ENCODE results near the gene CLOCK.
"Not testable (repeated sequence)": the region's sequence is repeated elsewhere in the genome, so short reads cannot be mapped to it uniquely, and the experiment has no call there.

Gene CLOCK

DNA sequence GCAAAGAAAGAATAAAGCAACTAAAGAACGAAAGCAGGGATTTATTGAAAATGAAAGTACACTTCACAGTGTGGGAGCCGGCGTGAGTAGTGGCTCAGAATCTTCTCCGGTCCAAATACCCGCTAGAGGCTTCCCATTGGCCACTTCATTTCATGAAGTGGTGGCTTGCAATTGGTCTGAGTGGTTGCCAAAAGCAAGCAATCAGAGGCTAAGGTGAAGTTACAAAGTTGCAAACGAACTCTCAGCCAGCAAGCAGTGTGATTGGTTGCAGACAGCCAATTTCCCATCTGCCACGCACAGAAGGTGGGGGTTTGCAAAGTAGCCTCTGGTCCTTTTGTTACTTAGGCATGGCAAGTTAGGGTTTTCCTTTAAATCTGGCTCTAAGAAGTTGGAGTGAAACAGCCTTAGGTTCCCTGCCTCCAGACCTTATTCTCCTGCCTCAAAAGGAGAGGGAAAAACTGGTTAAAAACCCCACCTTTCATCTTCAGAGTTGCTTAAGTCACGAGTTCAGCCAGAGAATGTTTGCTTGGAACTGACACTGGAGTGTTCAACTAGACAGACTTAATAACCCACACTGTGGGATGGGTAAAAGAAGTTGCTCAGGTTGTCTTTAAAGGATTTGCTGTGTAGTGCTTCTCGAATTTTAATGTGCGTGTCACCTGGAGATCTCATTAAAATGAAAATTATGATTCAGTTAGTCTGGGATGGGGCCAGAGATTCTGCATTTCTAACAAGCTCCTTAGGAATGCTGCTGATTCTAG is 6.9 kb upstream of the CLOCK start:
- Mint-ChIP-seq H3K27ac (no peak overlapping the region), H3K4me1 (peaks cover 17% of the 10 kb centered on the region), H3K36me3 (ENCODE audit: low read depth) (no peaks in the 10 kb centered on the region), H3K27me3 (ENCODE audit: low read depth) (no peaks in the 10 kb centered on the region), H3K4me3 (peak overlapping the region in 1 of 3 experiments; percentile 60), H3K9me3 (peaks cover 2% of the 10 kb centered on the region)
- TF ChIP-seq, protein P1, sequence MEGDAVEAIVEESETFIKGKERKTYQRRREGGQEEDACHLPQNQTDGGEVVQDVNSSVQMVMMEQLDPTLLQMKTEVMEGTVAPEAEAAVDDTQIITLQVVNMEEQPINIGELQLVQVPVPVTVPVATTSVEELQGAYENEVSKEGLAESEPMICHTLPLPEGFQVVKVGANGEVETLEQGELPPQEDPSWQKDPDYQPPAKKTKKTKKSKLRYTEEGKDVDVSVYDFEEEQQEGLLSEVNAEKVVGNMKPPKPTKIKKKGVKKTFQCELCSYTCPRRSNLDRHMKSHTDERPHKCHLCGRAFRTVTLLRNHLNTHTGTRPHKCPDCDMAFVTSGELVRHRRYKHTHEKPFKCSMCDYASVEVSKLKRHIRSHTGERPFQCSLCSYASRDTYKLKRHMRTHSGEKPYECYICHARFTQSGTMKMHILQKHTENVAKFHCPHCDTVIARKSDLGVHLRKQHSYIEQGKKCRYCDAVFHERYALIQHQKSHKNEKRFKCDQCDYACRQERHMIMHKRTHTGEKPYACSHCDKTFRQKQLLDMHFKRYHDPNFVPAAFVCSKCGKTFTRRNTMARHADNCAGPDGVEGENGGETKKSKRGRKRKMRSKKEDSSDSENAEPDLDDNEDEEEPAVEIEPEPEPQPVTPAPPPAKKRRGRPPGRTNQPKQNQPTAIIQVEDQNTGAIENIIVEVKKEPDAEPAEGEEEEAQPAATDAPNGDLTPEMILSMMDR (IDR thresholded peaks at IDR 0.05; ENCODE audit: unreplicated experiment in 3 of 3): no peak

DNA sequence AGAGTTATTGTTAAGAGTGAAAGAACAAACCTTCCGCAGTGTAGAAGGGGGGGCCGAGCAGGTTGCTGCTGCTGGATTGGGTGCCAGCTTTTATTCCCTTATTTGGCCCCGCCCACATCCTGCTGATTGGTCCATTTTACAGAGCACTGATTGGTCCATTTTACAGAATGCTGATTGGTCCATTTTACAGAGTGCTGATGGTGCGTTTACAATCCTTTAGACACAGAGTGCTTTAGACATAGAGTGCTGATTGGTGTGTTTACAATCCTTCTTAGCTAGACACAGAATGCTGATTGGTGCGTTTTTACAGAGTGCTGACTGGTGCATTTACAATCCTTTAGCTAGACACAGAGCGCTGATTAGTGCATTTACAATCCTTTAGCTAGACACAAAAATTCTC is 5.3 kb upstream of the CLOCK start:
- H3K4me1 Mint-ChIP-seq: peaks cover 33% of the 10 kb centered on the region
- H3K4me3 Mint-ChIP-seq; H3K27me3 Mint-ChIP-seq (ENCODE audit: low read depth); H3K36me3 Mint-ChIP-seq (ENCODE audit: low read depth); H3K9me3 Mint-ChIP-seq; H3K27ac Mint-ChIP-seq: not testable (repeated sequence)

DNA sequence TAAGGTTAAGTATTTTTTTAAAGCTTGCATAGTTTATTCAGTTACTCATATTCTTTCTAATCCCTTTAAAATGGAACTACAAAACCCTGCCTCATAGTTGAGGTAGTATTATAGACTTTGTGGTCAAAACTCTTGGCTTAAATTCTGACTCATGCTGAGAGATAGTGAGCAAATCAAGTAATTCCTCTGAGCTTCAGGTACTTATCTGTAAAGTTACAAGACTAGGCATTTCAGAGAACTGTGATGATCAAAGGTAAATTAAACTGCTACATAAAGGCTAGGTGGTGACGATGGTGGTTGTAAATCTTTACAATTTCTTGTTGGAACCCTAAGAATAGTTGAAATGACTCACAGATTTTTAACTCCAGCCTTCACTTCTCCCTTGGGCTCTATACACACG is 3.2 kb upstream of the CLOCK start:
- Mint-ChIP-seq H3K27ac (peak overlapping the region; percentile 41 to 99 (median 98)), H3K4me1 (peaks cover 40% of the 10 kb centered on the region), H3K27me3 (ENCODE audit: low read depth) (no peaks in the 10 kb centered on the region), H3K4me3 (peak overlapping the region; percentile 59 to 67 (median 62)), H3K9me3 (no peaks in the 10 kb centered on the region), H3K36me3 (ENCODE audit: low read depth) (no peaks in the 10 kb centered on the region)
- TF ChIP-seq, protein P1 (IDR thresholded peaks at IDR 0.05; ENCODE audit: unreplicated experiment in 3 of 3): no peak

DNA sequence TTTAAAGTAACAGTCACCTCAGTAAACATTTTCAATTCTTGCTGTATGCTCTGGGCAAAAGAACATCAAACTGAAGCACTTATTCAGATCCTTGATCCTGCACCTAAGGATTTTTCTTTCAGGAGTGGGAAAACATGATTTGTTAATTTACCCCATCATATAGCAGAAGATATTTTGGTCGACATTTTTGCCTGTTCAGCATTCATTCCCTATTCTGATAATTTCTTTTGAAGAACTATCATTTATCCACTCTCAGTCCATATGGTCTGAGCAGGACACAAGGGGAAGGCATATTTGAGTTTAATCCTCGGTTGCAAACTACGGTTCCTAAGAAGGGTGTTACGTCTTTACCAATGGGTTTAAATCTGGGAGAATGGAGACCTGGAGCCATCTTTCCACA is 1.2 kb upstream of the CLOCK start:
- TF ChIP-seq, protein P1 (IDR thresholded peaks at IDR 0.05; ENCODE audit: unreplicated experiment in 3 of 3): no peak
- Mint-ChIP-seq H3K27me3 (ENCODE audit: low read depth) (no peaks in the 10 kb centered on the region), H3K4me1 (peaks cover 51% of the 10 kb centered on the region), H3K9me3 (no peaks in the 10 kb centered on the region), H3K4me3 (peak overlapping the region; percentile 91 to 96 (median 91)), H3K36me3 (ENCODE audit: low read depth) (no peaks in the 10 kb centered on the region), H3K27ac (peak overlapping the region; percentile 98 to 99 (median 99))

DNA sequence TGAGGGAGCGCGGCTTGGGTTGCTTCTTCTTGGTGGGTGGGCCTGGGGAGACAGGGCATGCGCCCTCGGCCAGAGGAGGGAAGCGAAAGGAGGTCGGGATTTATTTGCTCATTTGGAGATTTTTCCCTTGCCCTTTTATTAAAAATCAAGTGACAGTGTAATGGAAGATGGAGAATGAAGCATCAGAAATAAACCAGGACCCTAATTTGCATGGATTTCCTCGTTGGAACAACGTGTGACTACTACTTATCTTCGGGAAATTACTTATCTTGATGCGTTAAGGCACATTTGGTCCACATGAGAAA is 709 bp upstream of the CLOCK start:
- TF ChIP-seq, protein P1 (IDR thresholded peaks at IDR 0.05; ENCODE audit: unreplicated experiment in 3 of 3): no peak
- Mint-ChIP-seq H3K9me3 (no peaks in the 10 kb centered on the region), H3K4me3 (peak overlapping the region; percentile 91 to 96 (median 91)), H3K27ac (peak overlapping the region; percentile 98 to 99 (median 99)), H3K27me3 (ENCODE audit: low read depth) (no peaks in the 10 kb centered on the region), H3K4me1 (peaks cover 52% of the 10 kb centered on the region), H3K36me3 (ENCODE audit: low read depth) (no peaks in the 10 kb centered on the region)

DNA sequence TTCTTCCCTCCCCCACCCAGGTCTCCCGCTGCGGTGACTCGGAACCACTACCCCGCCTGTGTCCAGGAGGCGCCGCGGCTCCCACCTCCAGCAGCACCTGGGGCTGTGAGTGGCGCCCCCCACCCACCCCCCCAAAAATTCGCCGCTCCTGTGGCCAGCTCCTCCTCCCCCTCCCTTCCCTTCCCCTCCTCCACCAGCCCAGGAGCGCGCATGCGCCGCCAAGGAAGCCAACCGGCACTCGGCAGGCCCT is 278 bp downstream of the CLOCK start:
- H3K4me3 Mint-ChIP-seq: peak overlapping the region; percentile 91 to 98 (median 96)
- H3K9me3 Mint-ChIP-seq: no peaks in the 10 kb centered on the region
- no peaks in the 10 kb centered on the region for H3K36me3 Mint-ChIP-seq (ENCODE audit: low read depth)
- TF ChIP-seq, protein P1 (IDR thresholded peaks at IDR 0.05; ENCODE audit: unreplicated experiment in 3 of 3): no peak
- H3K27ac Mint-ChIP-seq: peak overlapping the region; percentile 98 to 99 (median 99)
- H3K27me3 Mint-ChIP-seq (ENCODE audit: low read depth): no peaks in the 10 kb centered on the region
- peaks cover 52% of the 10 kb centered on the region for H3K4me1 Mint-ChIP-seq

Data from nephron (organoid).